ENCODE measurements around the gene MAML2.

DNA sequence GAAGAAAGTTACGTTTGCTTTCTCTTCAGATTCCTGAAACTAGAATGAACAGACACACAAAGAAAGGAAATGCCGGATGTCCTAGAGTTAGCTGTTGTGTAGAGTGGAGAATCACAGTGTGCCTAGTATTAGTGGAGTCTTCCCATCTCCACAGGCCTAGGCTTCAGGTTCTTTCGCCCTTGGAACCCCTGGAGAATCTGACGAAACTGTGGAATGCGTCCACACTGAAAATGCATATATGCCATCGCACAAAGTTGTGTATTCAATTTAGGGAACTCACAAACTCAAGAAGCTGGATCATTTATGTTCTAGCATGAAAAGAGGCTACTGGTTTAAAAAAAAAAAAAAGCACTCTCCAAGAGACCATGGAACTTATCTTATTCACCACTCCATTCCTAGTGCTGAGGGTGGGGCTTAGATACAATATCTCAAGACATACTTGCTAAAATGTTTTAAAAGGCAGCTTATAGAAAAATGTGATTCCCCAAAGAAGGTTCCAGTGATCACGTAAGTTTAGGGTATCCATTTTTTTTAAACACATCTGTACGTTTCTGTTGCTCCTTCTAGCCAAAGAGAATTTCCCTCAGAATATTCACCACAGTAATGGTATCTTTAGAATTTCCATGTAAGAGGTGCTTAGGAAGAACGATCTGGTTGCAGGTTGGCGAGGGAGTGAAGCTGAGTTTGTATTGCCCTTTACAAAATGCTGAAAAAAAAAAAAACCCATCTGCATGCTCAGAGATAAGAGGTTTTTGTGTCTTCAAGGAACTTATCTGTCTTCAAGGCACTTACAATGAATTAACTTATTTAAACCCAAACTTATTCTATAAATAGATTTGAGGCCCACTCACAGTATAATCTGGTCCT is 20.0 kb downstream of the MAML2 start:
- TF ChIP-seq CTCF (IDR thresholded peaks at IDR 0.05) (no peak), POLR2A (IDR thresholded peaks at IDR 0.05) (no peak), POLR2AphosphoS5 (IDR thresholded peaks at IDR 0.05) (no peak)
